Activated CD8-positive, alpha-beta memory T cell treated with anti-CD3 and anti-CD28 coated beads, Interleukin-2, amount 10 ng/mL, durations not matched to agents 7 days and 5 days (primary cell): Measurements from ENCODE around the gene FUBP3. TPM values are rescaled to one million over a fixed set of nuclear protein-coding genes. Genes with fewer than 3 reads are reported as not detected.

Source experiments
- ATAC-seq: fragments of 150-1000 bp; cut with Tn5 transposase; one replicate; pipeline ENCODE4 v1.10.0; 2021; ENCODE audit warnings: moderate library complexity
- CTCF ChIA-PET: fragments of 350-600 bp; sonication (Branson Sonifier 250); formaldehyde crosslinking; loops from one replicate; lab custom pipeline; 2021; ENCODE audit warnings: antibody characterized with exemption; lab: Charles Lee
- DNase-seq: peaks from one replicate; pipeline ENCODE4 v3.0.0-alpha.2; 2020
- H3K27ac Mint-ChIP-seq: one replicate; pipeline ENCODE4 v1.8.0; 2021; ENCODE audit warnings: mild to moderate bottlenecking, mixed read lengths
- H3K27me3 Mint-ChIP-seq: one replicate; pipeline ENCODE4 v1.8.0; 2021; ENCODE audit warnings: mixed read lengths
- H3K36me3 Mint-ChIP-seq: one replicate; pipeline ENCODE4 v1.8.0; 2021; ENCODE audit warnings: mild to moderate bottlenecking, mixed read lengths
- H3K4me1 Mint-ChIP-seq: one replicate; pipeline ENCODE4 v1.8.0; 2021; ENCODE audit warnings: mixed read lengths
- H3K4me3 Mint-ChIP-seq: one replicate; pipeline ENCODE4 v1.8.0; 2021; ENCODE audit warnings: mild to moderate bottlenecking, moderate library complexity, mixed read lengths
- H3K9me3 Mint-ChIP-seq: one replicate; pipeline ENCODE4 v1.8.0; 2022; ENCODE audit warnings: low read depth, mixed read lengths
- total RNA-seq, 2 experiments: library from RNA; stranded (reverse); gene quantifications; one replicate each; pipeline ENCODE4 v1.2.3, GENCODE V29; 2021

Gene FUBP3
- total RNA-seq, 2 experiments from 2014 or later = 37.8 to 46.0 TPM

- peaks cover 69% of the 10 kb centered on the region for H3K27me3 Mint-ChIP-seq
- CTCF ChIA-PET = interaction anchor here (1.2 kb wide), 1 partner anchor 17 kb away, joined by 3 read pairs; no protein-coding TSS in a partner anchor
These were observed 87.7 kb downstream of the FUBP3 start for GRCh38 chr9:130667120-130667435.

DNA sequence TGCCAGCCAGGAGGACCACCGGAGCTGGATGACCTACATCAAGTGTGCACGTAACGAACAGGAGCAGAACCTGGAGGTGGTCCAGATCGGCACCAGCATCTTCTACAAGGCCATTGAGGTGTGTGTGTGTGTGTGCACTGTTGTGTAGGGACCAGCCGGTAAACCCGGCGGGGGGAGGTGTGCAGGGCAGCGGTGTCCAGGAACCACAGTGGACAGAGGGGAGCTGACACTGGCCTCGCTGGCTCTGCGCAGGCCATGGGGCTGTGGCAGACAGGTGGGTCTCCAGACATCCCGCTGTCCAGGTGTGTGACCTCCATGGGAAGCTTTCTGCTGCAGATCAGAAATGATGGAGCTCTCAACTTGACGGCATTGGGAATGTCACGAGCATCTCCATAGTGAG, 88.8 kb downstream of the FUBP3 start:
- CTCF ChIA-PET = interaction anchor here (0.7 to 1.9 kb wide), 3 partner anchors 13 to 16 kb away, joined by 3 to 4 read pairs (median 4); no protein-coding TSS in a partner anchor
- DNase-seq = no peak
- H3K27ac Mint-ChIP-seq = no peak overlapping the region
- H3K27me3 Mint-ChIP-seq = peaks cover 62% of the 10 kb centered on the region
- ATAC-seq = no peak
- H3K4me3 Mint-ChIP-seq = no peak overlapping the region
- H3K9me3 Mint-ChIP-seq = no peaks in the 10 kb centered on the region
- peaks cover 3% of the 10 kb centered on the region for H3K4me1 Mint-ChIP-seq
- peaks cover 2% of the 10 kb centered on the region for H3K36me3 Mint-ChIP-seq

More at GRCh38 chr9:130667120-130667435, 87.7 kb downstream of the FUBP3 start:
- no peak overlapping the region for H3K4me3 Mint-ChIP-seq
- peaks cover 2% of the 10 kb centered on the region for H3K36me3 Mint-ChIP-seq
- ATAC-seq = no peak
- no peaks in the 10 kb centered on the region for H3K9me3 Mint-ChIP-seq
- H3K4me1 Mint-ChIP-seq = peaks cover 7% of the 10 kb centered on the region
- H3K27ac Mint-ChIP-seq = no peak overlapping the region
- DNase-seq = no peak

GRCh38 chr9:130668659-130669058, 89.3 kb downstream of the FUBP3 start:
- ATAC-seq (no peak), DNase-seq (no peak)
- Mint-ChIP-seq H3K27ac (no peak overlapping the region), H3K36me3 (peaks cover 2% of the 10 kb centered on the region), H3K27me3 (peaks cover 58% of the 10 kb centered on the region), H3K4me1 (peaks cover 3% of the 10 kb centered on the region), H3K4me3 (no peak overlapping the region), H3K9me3 (no peaks in the 10 kb centered on the region)
- CTCF ChIA-PET = interaction anchor here (0.7 to 1.9 kb wide), 2 partner anchors 13 kb away, joined by 4 read pairs; no protein-coding TSS in a partner anchor

GRCh38 chr9:130669965-130670364, 90.6 kb downstream of the FUBP3 start:
- Mint-ChIP-seq H3K4me3 (no peak overlapping the region), H3K27ac (no peak overlapping the region), H3K36me3 (peaks cover 2% of the 10 kb centered on the region), H3K4me1 (peaks cover 3% of the 10 kb centered on the region), H3K9me3 (no peaks in the 10 kb centered on the region), H3K27me3 (peaks cover 47% of the 10 kb centered on the region)
- ATAC-seq (no peak), DNase-seq (no peak)
- CTCF ChIA-PET = no interaction called here

DNA sequence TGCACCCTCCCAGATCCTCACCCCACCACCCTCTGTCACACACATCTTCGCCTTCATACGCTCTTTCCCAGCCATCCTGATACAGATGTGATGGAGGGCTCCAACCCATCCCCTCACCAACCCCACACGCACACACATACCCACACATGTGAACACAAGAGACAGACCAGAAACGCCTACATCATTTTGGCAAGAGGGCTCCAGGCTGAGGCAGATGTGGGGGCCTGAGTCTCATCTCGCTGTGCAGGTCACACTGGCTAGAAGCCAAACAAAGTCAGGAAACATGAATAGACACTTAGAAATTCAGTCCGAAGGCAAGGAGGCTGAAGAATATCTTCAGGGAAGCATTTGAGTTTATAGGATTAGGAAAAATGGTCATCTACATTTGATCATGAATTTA, 91.3 kb downstream of the FUBP3 start:
- ATAC-seq (no peak), DNase-seq (no peak)
- Mint-ChIP-seq H3K4me3 (no peak overlapping the region), H3K9me3 (no peaks in the 10 kb centered on the region), H3K4me1 (no peaks in the 10 kb centered on the region), H3K27ac (no peak overlapping the region), H3K27me3 (peaks cover 40% of the 10 kb centered on the region), H3K36me3 (no peaks in the 10 kb centered on the region)
- CTCF ChIA-PET = interaction anchor here (0.8 kb wide), 1 partner anchor 12 kb away, joined by 4 read pairs; no protein-coding TSS in a partner anchor

DNA sequence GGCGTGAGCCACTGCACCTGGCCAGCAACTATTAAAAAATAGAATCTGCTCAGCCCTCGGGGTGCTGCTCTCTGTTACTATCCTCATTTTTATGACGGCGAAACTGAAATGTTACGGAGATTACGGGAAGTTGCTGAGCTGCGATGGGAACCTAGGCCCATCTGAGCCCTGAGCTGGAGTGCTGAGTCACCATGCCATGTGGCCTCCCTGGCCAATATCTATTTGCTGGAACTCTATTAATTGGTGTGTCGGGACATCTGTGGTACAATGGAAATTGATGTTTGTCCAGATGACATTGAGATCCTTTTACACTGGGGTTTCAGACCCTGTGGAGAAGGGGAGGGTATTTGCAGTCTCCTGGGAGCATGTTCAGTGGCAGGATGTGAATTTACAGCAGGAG, 93.1 kb downstream of the FUBP3 start:
- no peak overlapping the region for H3K4me3 Mint-ChIP-seq
- no peaks in the 10 kb centered on the region for H3K9me3 Mint-ChIP-seq
- no peaks in the 10 kb centered on the region for H3K36me3 Mint-ChIP-seq
- H3K27ac Mint-ChIP-seq = no peak overlapping the region
- H3K4me1 Mint-ChIP-seq = no peaks in the 10 kb centered on the region
- CTCF ChIA-PET = no interaction called here
- ATAC-seq = no peak
- no peak for DNase-seq
- H3K27me3 Mint-ChIP-seq = peaks cover 24% of the 10 kb centered on the region

DNA sequence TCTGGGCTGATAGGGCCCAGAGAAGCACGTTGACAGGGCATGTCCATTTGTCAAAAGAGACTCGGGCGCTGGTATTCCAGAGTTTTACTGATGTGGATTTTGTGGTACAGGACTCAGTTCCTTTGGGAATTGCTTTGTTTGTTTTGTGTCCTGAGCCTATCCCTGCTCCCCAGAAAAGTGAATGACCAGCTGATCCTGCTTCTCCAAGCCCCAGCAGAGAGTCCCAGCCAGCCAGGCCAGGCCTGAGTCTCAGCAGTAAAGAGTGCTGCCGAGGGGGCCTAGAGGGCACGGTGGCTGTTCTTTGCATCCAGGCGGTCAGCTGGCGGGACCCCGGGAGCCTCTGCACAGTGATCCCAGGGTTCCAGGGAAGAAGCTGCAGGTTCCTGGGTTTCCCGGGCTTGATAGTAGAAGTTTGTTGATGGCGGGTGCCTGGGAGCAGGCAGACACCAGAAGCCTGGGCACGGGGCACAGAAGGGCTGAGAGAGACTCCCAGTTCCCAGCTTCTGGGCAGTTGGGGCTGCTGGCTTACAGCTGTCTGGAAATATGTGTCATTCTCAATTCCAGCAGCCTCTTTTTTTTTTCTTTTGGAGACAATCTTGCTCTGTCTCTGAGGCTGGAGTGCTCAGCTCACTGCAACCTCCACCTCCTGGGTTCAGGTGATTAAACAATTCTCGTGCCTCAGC, 93.7 kb downstream of the FUBP3 start:
- DNase-seq = no peak
- Mint-ChIP-seq H3K27me3 (peaks cover 18% of the 10 kb centered on the region), H3K27ac (no peak overlapping the region), H3K36me3 (no peaks in the 10 kb centered on the region), H3K4me1 (no peaks in the 10 kb centered on the region), H3K9me3 (no peaks in the 10 kb centered on the region), H3K4me3 (no peak overlapping the region)
- no peak for ATAC-seq
- CTCF ChIA-PET = no interaction called here

GRCh38 chr9:130675396-130675795, 96.0 kb downstream of the FUBP3 start:
- CTCF ChIA-PET = no interaction called here
- Mint-ChIP-seq H3K4me3 (no peak overlapping the region), H3K36me3 (no peaks in the 10 kb centered on the region), H3K27ac (no peak overlapping the region), H3K27me3 (peaks cover 25% of the 10 kb centered on the region), H3K9me3 (no peaks in the 10 kb centered on the region), H3K4me1 (no peaks in the 10 kb centered on the region)
- DNase-seq = no peak
- no peak for ATAC-seq

DNA sequence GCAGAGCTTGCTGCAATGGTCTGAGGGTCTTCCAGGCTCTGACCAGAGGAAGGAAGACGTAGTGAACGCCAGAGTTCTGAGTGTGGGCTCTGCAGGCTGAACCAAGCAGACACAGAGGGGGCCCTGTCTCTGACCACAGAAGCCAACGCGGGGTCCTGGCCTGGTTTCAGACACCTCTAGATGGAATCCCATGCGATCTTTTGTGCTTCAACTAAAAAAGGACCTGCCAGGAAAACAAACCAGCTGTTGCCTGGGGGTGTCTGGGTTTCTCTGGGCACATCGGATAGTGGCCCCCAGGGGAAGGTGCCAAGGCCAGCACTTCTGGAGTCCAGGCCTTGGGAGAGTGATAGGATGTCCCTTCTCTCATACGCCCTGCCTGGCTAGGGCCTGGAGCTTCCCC, 97.9 kb downstream of the FUBP3 start:
- Mint-ChIP-seq H3K9me3 (no peaks in the 10 kb centered on the region), H3K36me3 (no peaks in the 10 kb centered on the region), H3K27ac (no peak overlapping the region), H3K27me3 (peaks cover 24% of the 10 kb centered on the region), H3K4me1 (peaks cover 3% of the 10 kb centered on the region), H3K4me3 (no peak overlapping the region)
- ATAC-seq (no peak), DNase-seq (no peak)
- CTCF ChIA-PET = interaction anchor here (0.7 kb wide), 1 partner anchor 703 kb away, joined by 3 read pairs; no protein-coding TSS in a partner anchor

DNA sequence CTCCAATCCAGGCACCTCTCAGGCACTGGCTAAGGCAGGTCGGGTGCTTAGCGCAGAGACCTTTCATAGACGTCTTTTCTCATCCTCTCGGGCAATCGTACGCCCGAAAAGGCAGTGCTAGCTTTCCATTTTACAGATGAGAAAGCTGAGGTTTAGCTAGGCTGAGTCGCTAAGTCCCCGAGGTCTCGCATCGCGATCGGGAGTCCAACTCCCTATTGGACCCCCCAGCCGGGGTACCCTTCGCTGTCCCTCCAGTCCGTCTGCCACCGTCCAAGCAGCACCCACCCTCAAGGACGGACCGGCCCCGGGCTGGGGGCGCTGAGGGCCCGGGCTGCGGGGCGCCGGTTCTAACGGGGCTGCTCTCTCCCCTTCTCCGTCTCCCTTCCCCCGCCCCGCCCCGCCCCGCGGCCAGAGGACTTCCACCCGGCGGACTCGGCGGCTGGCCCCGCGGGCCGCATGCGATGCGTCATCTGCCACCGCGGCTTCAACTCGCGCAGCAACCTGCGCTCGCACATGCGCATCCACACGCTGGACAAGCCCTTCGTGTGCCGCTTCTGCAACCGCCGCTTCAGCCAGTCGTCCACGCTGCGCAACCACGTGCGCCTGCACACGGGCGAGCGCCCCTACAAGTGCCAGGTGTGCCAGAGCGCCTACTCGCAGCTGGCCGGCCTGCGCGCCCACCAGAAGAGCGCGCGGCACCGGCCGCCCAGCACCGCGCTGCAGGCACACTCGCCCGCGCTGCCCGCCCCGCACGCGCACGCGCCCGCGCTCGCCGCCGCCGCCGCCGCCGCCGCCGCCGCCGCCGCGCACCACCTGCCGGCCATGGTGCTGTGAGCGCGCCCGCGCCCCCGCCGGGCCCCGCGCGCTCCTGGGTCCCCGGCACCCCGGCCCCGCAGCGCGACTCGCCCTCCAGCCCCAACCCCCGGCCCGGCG, 101.7 kb downstream of the FUBP3 start:
- CTCF ChIA-PET = interaction anchor here (1.1 to 8.4 kb wide), 4 partner anchors 31 to 219 kb away, joined by 3 to 135 read pairs (median 4); no protein-coding TSS in a partner anchor
- DNase-seq (peak; percentile 74), ATAC-seq (peak; percentile 61)
- H3K4me3 Mint-ChIP-seq = peak overlapping the region; percentile 55
- peaks cover 6% of the 10 kb centered on the region for H3K4me1 Mint-ChIP-seq
- H3K9me3 Mint-ChIP-seq = peaks cover 2% of the 10 kb centered on the region
- peaks cover 31% of the 10 kb centered on the region for H3K27me3 Mint-ChIP-seq
- H3K27ac Mint-ChIP-seq = no peak overlapping the region
- H3K36me3 Mint-ChIP-seq = no peaks in the 10 kb centered on the region

- Mint-ChIP-seq H3K4me1 (peaks cover 6% of the 10 kb centered on the region), H3K27ac (no peak overlapping the region), H3K9me3 (peaks cover 2% of the 10 kb centered on the region), H3K36me3 (no peaks in the 10 kb centered on the region), H3K27me3 (peaks cover 31% of the 10 kb centered on the region), H3K4me3 (peak overlapping the region; percentile 69)
- DNase-seq (peak; percentile 45), ATAC-seq (peak; percentile 48)
- CTCF ChIA-PET = interaction anchor here (0.6 to 8.4 kb wide), 24 partner anchors 9 to 574 kb away, joined by 3 to 135 read pairs (median 4); partner anchors contain the start of gene EXOSC2
These were observed 102.5 kb downstream of the FUBP3 start for GRCh38 chr9:130681769-130682420.

DNA sequence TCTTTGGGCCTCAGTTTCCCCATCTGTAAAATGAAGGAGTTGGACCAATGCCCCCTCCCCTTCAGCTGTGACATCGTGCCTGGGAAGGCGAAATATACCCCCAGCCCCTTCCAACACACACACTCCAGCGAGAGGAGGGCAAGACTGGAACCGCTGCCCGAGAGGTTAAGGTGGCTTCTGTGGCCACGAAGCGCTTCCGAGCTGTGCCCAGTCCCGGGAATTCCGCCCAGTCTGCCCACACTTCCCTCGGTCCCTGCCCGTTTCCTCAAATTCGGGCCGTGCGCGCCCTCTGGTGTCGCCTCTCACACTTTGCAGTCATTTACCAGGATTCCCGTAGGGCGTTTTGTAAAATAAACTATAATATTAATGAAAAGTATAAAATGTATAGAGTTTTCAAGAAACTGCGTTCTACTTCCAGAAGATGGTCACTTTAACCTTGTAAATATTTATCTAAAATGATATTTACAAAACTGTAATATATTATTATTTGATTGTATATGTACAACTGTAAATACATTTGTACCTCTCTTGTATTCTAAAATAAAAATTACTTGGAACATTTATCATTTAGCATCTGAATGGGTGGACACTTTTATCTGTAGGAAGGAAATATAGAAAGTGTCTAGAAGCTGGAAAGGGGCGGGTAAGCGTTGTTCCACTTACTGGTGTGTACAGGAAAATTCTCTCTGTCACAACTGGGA, 103.2 kb downstream of the FUBP3 start:
- Mint-ChIP-seq H3K27me3 (peaks cover 33% of the 10 kb centered on the region), H3K9me3 (peaks cover 2% of the 10 kb centered on the region), H3K4me1 (peaks cover 6% of the 10 kb centered on the region), H3K36me3 (no peaks in the 10 kb centered on the region), H3K27ac (no peak overlapping the region), H3K4me3 (peak overlapping the region; percentile 69)
- ATAC-seq = no peak
- CTCF ChIA-PET = interaction anchor here (0.6 to 8.4 kb wide), 28 partner anchors 8 to 574 kb away, joined by 3 to 135 read pairs (median 4); partner anchors contain the start of gene EXOSC2
- peak; percentile 68 for DNase-seq
